BJ (cell line): ENCODE data around the gene NEFH. TPM values are rescaled to one million over a fixed set of nuclear protein-coding genes. Genes with fewer than 3 reads are reported as not detected.

Source experiments
- CTCF ChIA-PET: fragments of 350-600 bp; formaldehyde crosslinking; extraction: SDS; loops from one replicate; lab custom pipeline; 2021; ENCODE audit warnings: antibody characterized with exemption, inconsistent platforms; lab: Yijun Ruan, JAX
- POLR2A ChIA-PET: fragments of 300-600 bp; sonication (Branson Sonifier 250); formaldehyde crosslinking; extraction: SDS; loops from one replicate; lab custom pipeline; 2021; ENCODE audit warnings: antibody characterized with exemption; lab: Charles Lee
- DNase-seq: peaks from one replicate; pipeline ENCODE4 v3.0.0-alpha.2; 2011; ENCODE audit warnings: low read depth
- H3K27me3 ChIP-seq: 2 replicates; pipeline ENCODE4 v1.6.0; 2011; ENCODE audit warnings: low read length; ENCODE audit not compliant: control insufficient read depth, insufficient read depth
- H3K36me3 ChIP-seq: 2 replicates; pipeline ENCODE4 v1.5.1; 2011; ENCODE audit warnings: low read length; ENCODE audit not compliant: control insufficient read depth, insufficient read depth
- H3K4me3 ChIP-seq: 2 replicates; pipeline ENCODE4 v1.5.1; 2011; ENCODE audit warnings: low read depth, mild to moderate bottlenecking, control low read depth, low read length
- polyA plus RNA-seq: library from polyadenylated mRNA; depleted of rRNA; stranded (reverse); fragments of >200 nt; gene quantifications from 2 replicates; pipeline ENCODE4 v1.2.3, GENCODE V29; 2011
- TF ChIP-seq, protein P1 (sequence below): IDR thresholded peaks from 2 replicates; pipeline ENCODE4 v1.5.1; 2011; ENCODE audit warnings: low read depth, mild to moderate bottlenecking, control low read depth, inconsistent platforms, low read length, moderate library complexity; ENCODE audit not compliant: insufficient read depth

The NEFH gene
- polyA plus RNA-seq, 1 experiment = 1.2 TPM

DNA sequence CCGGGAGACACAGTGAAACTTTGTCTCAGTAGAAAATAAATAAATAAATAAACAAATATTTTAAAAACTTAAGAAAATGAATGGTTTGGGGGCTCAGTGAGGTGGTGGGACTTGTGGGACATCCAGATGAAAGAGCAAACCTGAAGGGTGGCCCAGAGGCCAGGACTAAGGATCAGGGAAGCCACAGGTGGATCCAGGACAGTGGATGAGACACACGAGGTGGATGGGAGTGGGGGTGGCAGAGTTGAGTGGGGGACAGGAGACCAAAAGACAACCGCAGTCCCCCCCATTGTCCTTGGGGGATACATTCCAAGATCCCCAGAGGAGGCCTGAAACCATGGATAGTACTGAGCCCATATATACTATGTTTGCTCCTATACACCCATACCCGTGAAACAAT lies 34.5 kb upstream of the NEFH start:
- CTCF ChIA-PET = no interaction called here
- Histone ChIP-seq H3K4me3 (no peak overlapping the region), H3K27me3 (peaks cover 1% of the 10 kb centered on the region; the same call in 1 of the 2 replicates), H3K36me3 (no peaks in the 10 kb centered on the region)
- TF ChIP-seq, protein P1, sequence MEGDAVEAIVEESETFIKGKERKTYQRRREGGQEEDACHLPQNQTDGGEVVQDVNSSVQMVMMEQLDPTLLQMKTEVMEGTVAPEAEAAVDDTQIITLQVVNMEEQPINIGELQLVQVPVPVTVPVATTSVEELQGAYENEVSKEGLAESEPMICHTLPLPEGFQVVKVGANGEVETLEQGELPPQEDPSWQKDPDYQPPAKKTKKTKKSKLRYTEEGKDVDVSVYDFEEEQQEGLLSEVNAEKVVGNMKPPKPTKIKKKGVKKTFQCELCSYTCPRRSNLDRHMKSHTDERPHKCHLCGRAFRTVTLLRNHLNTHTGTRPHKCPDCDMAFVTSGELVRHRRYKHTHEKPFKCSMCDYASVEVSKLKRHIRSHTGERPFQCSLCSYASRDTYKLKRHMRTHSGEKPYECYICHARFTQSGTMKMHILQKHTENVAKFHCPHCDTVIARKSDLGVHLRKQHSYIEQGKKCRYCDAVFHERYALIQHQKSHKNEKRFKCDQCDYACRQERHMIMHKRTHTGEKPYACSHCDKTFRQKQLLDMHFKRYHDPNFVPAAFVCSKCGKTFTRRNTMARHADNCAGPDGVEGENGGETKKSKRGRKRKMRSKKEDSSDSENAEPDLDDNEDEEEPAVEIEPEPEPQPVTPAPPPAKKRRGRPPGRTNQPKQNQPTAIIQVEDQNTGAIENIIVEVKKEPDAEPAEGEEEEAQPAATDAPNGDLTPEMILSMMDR = no peak
- POLR2A ChIA-PET = no interaction called here
- no peak for DNase-seq

DNA sequence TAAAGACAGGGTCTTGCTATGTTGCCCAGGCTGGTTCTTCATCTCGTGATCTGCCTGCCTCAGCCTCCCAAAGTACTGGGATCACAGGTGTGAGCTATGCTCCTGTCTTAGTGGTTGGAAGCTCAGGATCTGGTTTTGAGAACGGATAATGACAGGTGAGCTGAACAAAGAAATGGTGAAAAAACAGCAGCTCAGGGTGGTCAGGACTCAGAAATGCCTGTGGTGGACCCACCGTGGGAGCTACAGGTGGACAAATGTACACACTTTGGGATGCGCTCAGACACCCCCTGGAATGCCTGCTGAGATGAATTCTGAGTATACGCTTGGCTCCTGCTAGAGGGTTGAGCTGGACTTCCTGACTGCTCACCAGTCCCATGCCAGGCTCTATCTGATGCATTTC lies 32.1 kb upstream of the NEFH start:
- no peak for DNase-seq

DNA sequence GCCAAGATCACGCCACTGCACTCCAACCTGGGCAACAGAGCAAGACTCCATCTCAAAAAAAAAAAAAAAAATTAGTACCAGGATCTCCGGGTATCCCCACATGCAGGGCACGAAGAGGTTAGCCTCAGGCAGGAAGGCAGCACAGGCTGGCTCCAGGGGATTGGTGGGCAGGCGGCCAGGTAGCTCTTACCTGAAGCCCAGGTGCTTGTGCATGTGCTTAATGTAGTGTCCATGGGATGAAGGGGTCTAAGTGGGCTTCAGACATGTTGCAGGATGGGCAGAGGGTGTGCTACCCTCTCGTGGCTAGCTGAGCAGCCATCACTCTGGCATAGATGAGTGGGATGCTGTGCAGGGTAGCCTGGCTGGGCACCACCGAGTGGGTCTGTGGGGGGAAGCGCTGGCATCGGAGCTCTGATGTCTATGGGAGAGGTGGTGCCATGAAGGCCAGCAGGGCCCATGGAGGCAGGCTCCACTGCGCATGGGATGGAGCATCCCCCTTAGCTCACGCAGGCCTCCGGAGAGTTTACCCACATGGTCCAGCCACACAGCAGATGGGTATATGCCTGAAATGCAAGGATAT lies 30.6 kb upstream of the NEFH start:
- Histone ChIP-seq H3K27me3 (no peaks in the 10 kb centered on the region), H3K36me3 (no peaks in the 10 kb centered on the region), H3K4me3 (no peak overlapping the region)
- ChIA-PET POLR2A (no interaction called here), CTCF (no interaction called here)
- TF ChIP-seq, protein P1 = no peak
- DNase-seq = no peak

More for the DNA sequence above, 32.1 kb upstream of the NEFH start:
- ChIA-PET CTCF (interaction anchor here (0.7 to 0.8 kb wide), 2 partner anchors 20 to 24 kb away, joined by 3 read pairs; no protein-coding TSS in a partner anchor), POLR2A (no interaction called here)
- TF ChIP-seq, protein P1 = no peak
- H3K36me3 ChIP-seq = no peaks in the 10 kb centered on the region
- H3K4me3 ChIP-seq = no peak overlapping the region
- no peaks in the 10 kb centered on the region for H3K27me3 ChIP-seq

DNA sequence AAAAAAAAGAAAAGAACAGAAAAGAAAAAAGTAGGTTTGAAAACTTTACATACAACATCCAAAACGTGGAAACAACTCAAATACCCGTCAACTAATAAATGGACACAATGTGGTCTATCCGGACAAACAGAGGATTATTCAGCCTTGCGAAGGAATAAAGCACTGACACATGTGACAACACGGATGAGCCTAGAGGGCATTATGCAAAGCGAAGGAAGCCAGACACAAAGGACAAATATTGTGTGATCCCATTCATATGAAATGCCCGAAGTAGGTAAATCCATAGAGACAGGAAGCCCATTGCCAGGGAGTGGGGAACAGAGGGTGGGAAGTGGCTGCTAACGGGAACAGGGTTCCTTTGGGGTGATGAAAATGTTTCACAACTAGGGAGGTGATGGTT lies 29.8 kb upstream of the NEFH start:
- CTCF ChIA-PET = no interaction called here
- POLR2A ChIA-PET = no interaction called here
- TF ChIP-seq, protein P1 = no peak
- Histone ChIP-seq H3K36me3 (no peaks in the 10 kb centered on the region), H3K27me3 (no peaks in the 10 kb centered on the region), H3K4me3 (no peak overlapping the region)
- DNase-seq = no peak

DNA sequence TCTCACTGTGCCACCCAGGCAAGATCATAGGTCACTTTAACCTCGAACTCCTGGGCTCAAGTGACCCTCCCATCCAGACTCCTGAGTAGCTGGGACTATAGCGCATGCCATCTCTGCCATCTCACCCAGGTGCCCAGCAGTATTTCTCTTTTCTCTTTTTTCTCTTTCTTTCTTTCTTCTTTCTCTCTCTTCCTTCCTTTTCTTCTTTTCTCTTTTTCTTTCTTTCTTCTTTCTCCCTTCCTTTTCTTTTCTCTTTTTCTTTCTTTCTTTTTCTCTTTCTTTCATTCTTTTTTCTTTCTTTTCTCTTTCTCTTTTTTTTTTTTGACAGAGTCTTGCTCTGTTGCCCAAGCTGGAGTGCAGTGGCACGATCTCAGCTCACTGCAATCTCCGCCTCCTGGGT lies 28.2 kb upstream of the NEFH start:
- ChIA-PET POLR2A (interaction anchor here (0.6 kb wide), 1 partner anchor 79 kb away, joined by 4 read pairs; no protein-coding TSS in a partner anchor), CTCF (no interaction called here)
- DNase-seq = no peak
- TF ChIP-seq, protein P1 = no peak
- no peak overlapping the region for H3K4me3 ChIP-seq
- H3K36me3 ChIP-seq = no peaks in the 10 kb centered on the region
- H3K27me3 ChIP-seq = no peaks in the 10 kb centered on the region; the same call in 1 of the 2 replicates
